Esophagus muscularis mucosa (tissue), 4 donors: Measurements from ENCODE around the gene PHF3.

Experiments
- CTCF ChIP-seq, 3 experiments: fragments of 200-600 bp in 2 of 3; fragments of 450-650 bp in 1 of 3; sonication (generic) in 2 of 3; IDR thresholded peaks; one replicate each; pipeline ENCODE4 v1.5.1; 2017 to 2019; ENCODE audit warnings: antibody characterized with exemption in 3 of 3, mild to moderate bottlenecking in 2 of 3, moderate library complexity in 1 of 3
- EP300 ChIP-seq: sonication (generic); formaldehyde crosslinking; IDR thresholded peaks from one replicate; pipeline ENCODE4 v1.6.1; 2017; ENCODE audit warnings: antibody characterized with exemption
- POLR2AphosphoS5 ChIP-seq, 2 donors: sonication (generic); formaldehyde crosslinking; IDR thresholded peaks; one replicate each; pipeline ENCODE4 v1.6.1; 2017; ENCODE audit warnings: antibody characterized with exemption in 2 of 2

DNA sequence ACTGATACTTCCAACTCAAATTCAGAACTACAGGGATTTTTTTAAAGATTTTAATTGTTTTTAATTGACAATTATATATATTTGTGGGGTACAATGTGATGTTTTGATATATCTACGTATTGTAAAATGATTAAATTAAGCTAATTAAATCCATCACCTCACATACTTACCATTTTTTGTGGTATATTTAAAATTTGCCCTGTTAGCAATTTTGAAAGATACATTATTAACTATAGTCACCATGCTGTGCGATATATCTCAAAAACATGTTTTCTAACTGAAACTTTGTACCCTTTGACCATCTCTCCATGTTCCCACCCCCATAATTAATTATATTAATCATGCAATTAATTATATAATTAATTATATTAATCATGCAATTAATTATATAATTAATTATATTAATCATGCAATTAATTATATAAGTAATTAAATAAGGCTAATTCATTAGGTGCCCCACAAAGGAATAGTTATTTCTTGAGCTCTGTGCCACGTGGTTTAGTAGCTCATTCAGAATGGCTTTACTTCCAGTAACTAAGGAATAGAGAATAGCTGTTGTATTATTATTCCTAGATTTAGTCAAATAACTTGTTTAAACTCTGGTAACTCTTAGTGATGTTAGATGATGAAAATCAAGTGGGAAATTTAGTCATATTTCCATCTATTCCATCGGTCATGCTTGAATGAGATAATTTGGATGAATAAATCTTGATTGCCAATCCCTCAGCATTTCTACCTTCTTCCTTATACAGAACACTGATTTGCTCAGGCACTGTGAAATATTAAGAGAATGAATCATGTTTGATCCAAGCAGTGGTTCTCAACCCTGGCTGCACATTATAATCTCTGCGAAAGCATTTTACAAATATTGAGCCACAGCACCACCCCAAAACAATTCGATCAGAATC, 38.2 kb upstream of the PHF3 start:
- TF ChIP-seq CTCF (IDR thresholded peaks at IDR 0.05) (no peak), POLR2AphosphoS5 (IDR thresholded peaks at IDR 0.05) (no peak), EP300 (no peak)
